Panc1 (cell line): ENCODE measurements around the gene SERPINA3. TPM values are rescaled to one million over a fixed set of nuclear protein-coding genes. Genes with fewer than 3 reads are reported as not detected.
"Not testable (repeated sequence)": the region's sequence is repeated elsewhere in the genome, so short reads cannot be mapped to it uniquely, and the experiment has no call there.

Experiments used
- ATAC-seq: fragments of 200-7000 bp; cut with Tn5 transposase; 2 replicates; pipeline ENCODE4 v1.9.1; 2020; ENCODE audit warnings: mild to moderate bottlenecking, moderate library complexity
- BruUV-seq: library from RNA; stranded (reverse); fragments of 400-500 nt; replicated peaks from 2 replicates; lab custom pipeline; 2021; lab: Mats Ljungman, UMichigan
- CTCF ChIA-PET: fragments of 300-600 bp; sonication (Branson Sonifier 250); formaldehyde crosslinking; loops from one replicate; lab custom pipeline; 2022; ENCODE audit warnings: antibody characterized with exemption; lab: Charles Lee
- POLR2A ChIA-PET: fragments of 300-600 bp; sonication (Branson Sonifier 250); formaldehyde crosslinking; loops from one replicate; lab custom pipeline; 2022; ENCODE audit warnings: antibody characterized with exemption; lab: Charles Lee
- DNase-seq: peaks from one replicate; pipeline ENCODE4 v3.0.0-alpha.2; 2010; ENCODE audit warnings: low read depth, low spot score
- H3K27ac ChIP-seq: 2 replicates; pipeline ENCODE4 v1.5.1; 2011; ENCODE audit warnings: mild to moderate bottlenecking, low read length, inconsistent platforms
- H3K27me3 ChIP-seq: fragments of 200-500 bp; sonication (Bioruptor generic); 2 replicates; pipeline ENCODE4 v1.6.0; 2014; ENCODE audit warnings: low read length, inconsistent platforms; ENCODE audit not compliant: control insufficient read depth, insufficient read depth
- H3K36me3 ChIP-seq: fragments of 200-500 bp; sonication (Bioruptor generic); 2 replicates; pipeline ENCODE4 v1.5.1; 2014; ENCODE audit warnings: inconsistent platforms, mild to moderate bottlenecking, low read length, moderate library complexity; ENCODE audit not compliant: control insufficient read depth, insufficient read depth
- H3K4me1 ChIP-seq: 2 replicates; pipeline ENCODE4 v1.5.1; 2011; ENCODE audit warnings: inconsistent platforms, mild to moderate bottlenecking, low read length, moderate library complexity; ENCODE audit not compliant: control insufficient read depth, insufficient read depth
- H3K4me3 ChIP-seq, 2 experiments: 2 replicates each; pipeline ENCODE4 v1.5.1; 2011 to 2012; ENCODE audit warnings: low read depth in 2 of 2, low read length in 2 of 2, mild to moderate bottlenecking in 2 of 2, inconsistent platforms in 1 of 2, moderate library complexity in 1 of 2
- H3K9me3 ChIP-seq: fragments of 200-500 bp; sonication (Bioruptor generic); 2 replicates; pipeline ENCODE4 v1.5.1; 2014; ENCODE audit warnings: low read depth, mild to moderate bottlenecking, inconsistent platforms, low read length, moderate library complexity; ENCODE audit not compliant: control insufficient read depth, insufficient read depth
- POLR2AphosphoS5 ChIP-seq: IDR thresholded peaks from 2 replicates; pipeline ENCODE4 v1.6.1; 2012; ENCODE audit warnings: mild to moderate bottlenecking, low read depth, low read length, moderate library complexity
- REST ChIP-seq, 2 experiments: IDR thresholded peaks; 2 replicates each; pipeline ENCODE4 v1.6.1; 2011 to 2012; ENCODE audit warnings: low read depth in 2 of 2, control low read depth in 1 of 2, low read length in 1 of 2, mild to moderate bottlenecking in 1 of 2, moderate library complexity in 1 of 2; ENCODE audit not compliant: insufficient read depth in 1 of 2
- SIN3A ChIP-seq: IDR thresholded peaks from 2 replicates; pipeline ENCODE4 v1.6.1; 2012; ENCODE audit warnings: low read depth, mild to moderate bottlenecking, low read length, moderate library complexity, borderline replicate concordance; ENCODE audit not compliant: insufficient read depth
- TCF7L2 ChIP-seq: IDR thresholded peaks from 2 replicates; pipeline ENCODE4 v1.6.1; 2011; ENCODE audit warnings: mild to moderate bottlenecking, low read depth, low read length, inconsistent platforms
- in situ Hi-C: cut with HindIII; loops from 2 replicates; pipeline ENCODE4 v1.10.0; 2016; ENCODE audit warnings: low sequenced_read_pairs, low pct_unique_long_range_greater_than_20kb
- intact Hi-C: fragments of 100-400 bp; cut with micrococcal nuclease; formaldehyde crosslinking; loops from one replicate; pipeline ENCODE4 v1.10.0; 2022; ENCODE audit not compliant: unreplicated experiment
- total RNA-seq: library from RNA; stranded (reverse); gene quantifications from one replicate; pipeline ENCODE4 v1.2.1, GENCODE V29; 2021; ENCODE audit not compliant: unreplicated experiment
- TF ChIP-seq, protein P1 (sequence below): fragments of 450-650 bp; IDR thresholded peaks from 2 replicates; pipeline ENCODE4 v1.5.1; 2017; ENCODE audit warnings: mild to moderate bottlenecking

The SERPINA3 gene
- total RNA-seq, 1 experiment from 2014 or later: 5.7 TPM

DNA sequence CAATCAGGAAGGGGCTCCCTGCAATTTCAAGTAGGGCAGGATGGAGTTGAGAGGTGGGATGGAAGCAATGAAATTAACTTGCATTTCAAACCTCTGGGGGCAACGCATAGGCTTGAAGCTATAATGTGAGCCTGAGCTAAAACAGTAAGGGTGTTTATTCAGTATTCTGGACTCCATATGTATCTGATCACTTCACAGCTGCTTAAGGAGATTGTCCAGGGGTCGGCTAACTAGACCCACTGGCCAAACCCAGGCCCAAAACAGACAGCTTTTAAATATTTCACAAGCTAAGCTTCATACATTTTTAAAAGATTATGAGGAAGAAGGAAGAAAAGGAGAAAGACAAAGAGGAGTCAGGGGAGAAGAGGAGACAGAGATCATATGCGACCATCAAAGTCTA, 6.8 kb upstream of the SERPINA3 start:
- in situ Hi-C loops (no loop called here), intact Hi-C loops (no loop called here)
- H3K9me3 ChIP-seq: no peaks in the 10 kb centered on the region
- BruUV-seq: no TSS peak
- no peaks in the 10 kb centered on the region for H3K36me3 ChIP-seq
- no peaks in the 10 kb centered on the region for H3K27me3 ChIP-seq
- ATAC-seq (no peak), DNase-seq (no peak)
- POLR2A ChIA-PET: no interaction called here
- TF ChIP-seq, protein P1, sequence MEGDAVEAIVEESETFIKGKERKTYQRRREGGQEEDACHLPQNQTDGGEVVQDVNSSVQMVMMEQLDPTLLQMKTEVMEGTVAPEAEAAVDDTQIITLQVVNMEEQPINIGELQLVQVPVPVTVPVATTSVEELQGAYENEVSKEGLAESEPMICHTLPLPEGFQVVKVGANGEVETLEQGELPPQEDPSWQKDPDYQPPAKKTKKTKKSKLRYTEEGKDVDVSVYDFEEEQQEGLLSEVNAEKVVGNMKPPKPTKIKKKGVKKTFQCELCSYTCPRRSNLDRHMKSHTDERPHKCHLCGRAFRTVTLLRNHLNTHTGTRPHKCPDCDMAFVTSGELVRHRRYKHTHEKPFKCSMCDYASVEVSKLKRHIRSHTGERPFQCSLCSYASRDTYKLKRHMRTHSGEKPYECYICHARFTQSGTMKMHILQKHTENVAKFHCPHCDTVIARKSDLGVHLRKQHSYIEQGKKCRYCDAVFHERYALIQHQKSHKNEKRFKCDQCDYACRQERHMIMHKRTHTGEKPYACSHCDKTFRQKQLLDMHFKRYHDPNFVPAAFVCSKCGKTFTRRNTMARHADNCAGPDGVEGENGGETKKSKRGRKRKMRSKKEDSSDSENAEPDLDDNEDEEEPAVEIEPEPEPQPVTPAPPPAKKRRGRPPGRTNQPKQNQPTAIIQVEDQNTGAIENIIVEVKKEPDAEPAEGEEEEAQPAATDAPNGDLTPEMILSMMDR: no peak
- no peak for TF ChIP-seq SIN3A
- TF ChIP-seq REST (IDR thresholded peaks at IDR 0.05; ENCODE audit: insufficient read depth in 1 of 2, low read depth in 2 of 2, low read length in 1 of 2): no peak
- TF ChIP-seq POLR2AphosphoS5: no peak
- TF ChIP-seq TCF7L2: no peak
- CTCF ChIA-PET: no interaction called here
- no peak overlapping the region for H3K27ac ChIP-seq
- H3K4me3 ChIP-seq: no peak overlapping the region
- H3K4me1 ChIP-seq: peaks cover 11% of the 10 kb centered on the region

DNA sequence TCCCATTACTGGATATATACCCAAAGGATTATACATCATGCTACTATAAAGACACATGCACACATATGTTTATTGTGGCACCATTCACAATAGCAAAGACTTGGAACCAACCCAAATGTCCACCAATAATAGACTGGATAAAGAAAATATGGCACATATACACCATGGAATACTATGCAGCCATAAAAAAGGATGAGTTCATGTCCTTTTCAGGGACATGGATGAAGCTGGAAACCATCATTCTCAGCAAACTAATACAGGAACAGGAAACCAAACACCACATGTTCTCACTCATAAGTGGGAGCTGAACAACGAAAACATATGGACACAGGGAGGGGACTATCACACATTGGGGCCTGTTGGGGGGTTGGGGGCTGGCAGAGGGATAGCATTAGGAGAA, 3.2 kb upstream of the SERPINA3 start:
- H3K9me3 ChIP-seq, POLR2A ChIA-PET, in situ Hi-C loops, H3K4me3 ChIP-seq, CTCF ChIA-PET, ATAC-seq, BruUV-seq, intact Hi-C loops, H3K27me3 ChIP-seq, H3K4me1 ChIP-seq, H3K27ac ChIP-seq, H3K36me3 ChIP-seq, DNase-seq: not testable (repeated sequence)

DNA sequence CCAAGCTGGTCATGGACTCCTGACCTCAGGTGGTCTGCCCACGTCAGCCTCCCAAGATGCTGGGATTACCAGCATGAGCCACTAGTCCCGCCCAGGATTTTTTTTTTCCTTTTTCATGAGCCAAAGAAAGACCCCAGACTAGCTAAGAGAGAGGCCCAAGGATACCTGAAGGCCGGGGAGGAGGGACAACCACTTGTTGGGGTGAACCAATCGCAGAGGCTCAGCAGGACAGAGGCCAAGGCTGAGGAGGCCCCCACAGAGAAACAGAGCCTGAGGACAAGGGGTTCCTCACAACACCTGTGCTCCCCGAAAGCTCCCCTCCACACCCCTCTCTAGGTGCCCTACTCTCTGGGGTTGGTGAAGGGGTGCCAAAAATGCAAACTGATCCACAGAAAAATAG, 1.0 kb upstream of the SERPINA3 start:
- no peak overlapping the region for H3K4me3 ChIP-seq
- ChIA-PET CTCF (no interaction called here), POLR2A (interaction anchor here (0.6 kb wide), 1 partner anchor 17 kb away, joined by 3 read pairs; no protein-coding TSS in a partner anchor)
- BruUV-seq: no TSS peak
- no peak for DNase-seq
- no peak for TF ChIP-seq REST (IDR thresholded peaks at IDR 0.05; ENCODE audit: insufficient read depth in 1 of 2, low read depth in 2 of 2, low read length in 1 of 2)
- TF ChIP-seq SIN3A: no peak
- TF ChIP-seq, protein P1: no peak
- TF ChIP-seq TCF7L2: no peak
- no peak for TF ChIP-seq POLR2AphosphoS5
- peaks cover 5% of the 10 kb centered on the region for H3K4me1 ChIP-seq
- H3K9me3 ChIP-seq: no peaks in the 10 kb centered on the region
- H3K27me3 ChIP-seq: no peaks in the 10 kb centered on the region
- intact Hi-C loops (no loop called here), in situ Hi-C loops (no loop called here)
- H3K27ac ChIP-seq: peak overlapping the region; percentile 39; the same call in 1 of the 2 replicates
- no peaks in the 10 kb centered on the region for H3K36me3 ChIP-seq
- ATAC-seq: no peak
